Esophagus (tissue), 2 donors: ENCODE results near the gene HNF4A. TPM values are rescaled to one million over a fixed set of nuclear protein-coding genes. Genes with fewer than 3 reads are reported as not detected.

ENCODE experiments used
- H3K27ac ChIP-seq, 2 donors: one replicate each; pipeline ENCODE4 v1.5.1; 2013; ENCODE audit warnings: low read depth in 2 of 2, mild to moderate bottlenecking in 2 of 2, inconsistent platforms in 1 of 2, low read length in 1 of 2, moderate library complexity in 1 of 2
- H3K27me3 ChIP-seq, 2 donors: one replicate each; pipeline ENCODE4 v1.6.1; 2013; ENCODE audit warnings: low read length in 2 of 2, control low read depth in 1 of 2, mild to moderate bottlenecking in 1 of 2; ENCODE audit not compliant: insufficient read depth in 2 of 2, control insufficient read depth in 1 of 2
- H3K36me3 ChIP-seq, 2 donors: one replicate each; pipeline ENCODE4 v1.6.1; 2013; ENCODE audit warnings: low read length in 1 of 2; ENCODE audit not compliant: control insufficient read depth in 2 of 2, insufficient read depth in 2 of 2
- H3K4me1 ChIP-seq, 2 donors: one replicate each; pipeline ENCODE4 v1.6.1; 2013; ENCODE audit warnings: low read length in 1 of 2; ENCODE audit not compliant: control insufficient read depth in 2 of 2, insufficient read depth in 2 of 2
- H3K4me3 ChIP-seq, 2 donors: one replicate each; pipeline ENCODE4 v1.5.1; 2013; ENCODE audit warnings: low read length in 2 of 2, mild to moderate bottlenecking in 2 of 2, low read depth in 1 of 2, moderate library complexity in 1 of 2
- H3K9me3 ChIP-seq, 2 donors: one replicate each; pipeline ENCODE4 v1.6.1; 2013; ENCODE audit warnings: mild to moderate bottlenecking in 2 of 2, low read depth in 1 of 2, low read length in 1 of 2, moderate library complexity in 1 of 2; ENCODE audit not compliant: control insufficient read depth in 2 of 2, insufficient read depth in 1 of 2
- WGBS, 2 donors: extraction: QIAGEN DNeasy Blood & Tissue Kit; methylation state at CpG; one replicate each; pipeline ENCODE4 v1.1.7; 2013; 5-methylcytosine and 5-hydroxymethylcytosine counted together
- polyA plus RNA-seq, 2 donors: library from polyadenylated mRNA; stranded (reverse); fragments of 200-250 nt; gene quantifications; one replicate each; pipeline ENCODE4 v1.2.3, GENCODE V29; 2013
- donor health status: healthy with polysubstance abuse.
- donor health status: Bipolar disorder and iron deficiency.

The HNF4A gene
- polyA plus RNA-seq, 2 donors: 0.02 TPM

DNA sequence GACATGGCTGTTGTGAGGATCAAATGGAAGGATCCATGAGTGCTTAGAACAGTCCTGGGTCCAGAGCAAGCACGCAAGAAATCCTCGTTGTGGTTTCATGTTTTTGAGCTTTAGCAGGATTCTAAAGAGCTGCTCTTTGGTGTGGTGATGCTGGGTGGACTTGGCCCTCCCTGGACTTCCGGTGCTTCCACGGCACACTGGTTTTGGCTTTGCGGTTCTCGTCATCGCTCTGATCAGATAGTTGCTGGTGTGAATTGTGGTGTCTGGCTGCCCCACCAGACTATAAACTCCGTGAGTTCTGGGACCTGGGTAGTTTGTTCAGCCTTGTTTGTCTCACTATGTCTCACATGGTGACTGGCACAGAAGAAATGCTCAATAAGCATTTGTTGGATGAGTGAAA lies 3.3 kb downstream of the HNF4A start:
- 75 to 92% methylated on average over 8 of the region's 8 CpGs for WGBS, 2 donors
- Histone ChIP-seq H3K9me3 (no peaks in the 10 kb centered on the region), H3K27ac (no peak overlapping the region), H3K36me3 (no peaks in the 10 kb centered on the region), H3K27me3 (peaks cover 0 to 4% of the 10 kb centered on the region in 2 donors), H3K4me1 (peaks cover 0 to 2% of the 10 kb centered on the region in 2 donors), H3K4me3 (no peak overlapping the region)

DNA sequence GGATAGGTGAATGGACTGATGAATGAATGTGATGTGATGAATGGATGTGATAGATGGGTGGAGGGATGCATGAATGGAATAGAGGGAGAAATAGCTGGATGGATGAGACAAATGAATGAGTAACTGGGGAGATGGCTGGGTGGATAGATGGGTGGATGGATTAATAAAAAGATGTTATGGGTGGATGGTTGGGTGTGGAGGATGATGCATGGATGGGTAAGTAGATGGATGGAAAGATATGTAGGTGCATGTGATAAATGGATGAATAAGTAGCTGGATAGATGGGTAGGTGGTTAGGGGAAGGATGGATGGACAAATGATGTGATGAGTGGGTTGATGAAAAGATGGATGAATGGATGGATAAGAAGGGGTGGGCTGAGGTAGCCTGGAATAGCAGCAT lies 4.7 kb downstream of the HNF4A start:
- peaks cover 0 to 2% of the 10 kb centered on the region in 2 donors for H3K4me1 ChIP-seq
- no peaks in the 10 kb centered on the region for H3K36me3 ChIP-seq
- no peak overlapping the region for H3K4me3 ChIP-seq
- H3K9me3 ChIP-seq: no peaks in the 10 kb centered on the region
- peaks cover 0 to 4% of the 10 kb centered on the region in 2 donors for H3K27me3 ChIP-seq
- no peak overlapping the region for H3K27ac ChIP-seq

DNA sequence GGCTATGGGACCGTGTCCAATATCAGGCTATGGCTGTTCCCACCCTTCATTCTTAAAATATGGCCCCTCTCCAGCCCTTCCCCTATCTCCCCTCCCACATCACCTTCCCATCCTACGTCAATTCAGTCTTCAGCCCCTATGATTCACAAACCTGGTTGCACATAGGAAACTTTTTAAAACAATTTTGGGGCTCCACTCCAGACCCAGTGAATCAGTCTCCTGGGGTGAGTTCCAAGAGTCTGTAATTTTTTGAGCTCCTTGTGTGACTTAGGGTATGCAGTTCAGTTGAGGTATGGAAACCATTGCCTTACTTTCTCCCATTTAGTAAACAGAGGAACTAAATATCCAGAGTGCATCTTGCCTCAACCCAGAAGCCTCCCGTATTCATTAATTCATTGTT lies 5.5 kb downstream of the HNF4A start:
- H3K4me3 ChIP-seq: no peak overlapping the region
- H3K4me1 ChIP-seq: no peaks in the 10 kb centered on the region
- no peaks in the 10 kb centered on the region for H3K36me3 ChIP-seq
- H3K9me3 ChIP-seq: no peaks in the 10 kb centered on the region
- 53 to 58% methylated on average over 3 of the region's 3 CpGs for WGBS, 2 donors
- H3K27ac ChIP-seq: no peak overlapping the region
- H3K27me3 ChIP-seq: peaks cover 0 to under 1% of the 10 kb centered on the region in 2 donors

DNA sequence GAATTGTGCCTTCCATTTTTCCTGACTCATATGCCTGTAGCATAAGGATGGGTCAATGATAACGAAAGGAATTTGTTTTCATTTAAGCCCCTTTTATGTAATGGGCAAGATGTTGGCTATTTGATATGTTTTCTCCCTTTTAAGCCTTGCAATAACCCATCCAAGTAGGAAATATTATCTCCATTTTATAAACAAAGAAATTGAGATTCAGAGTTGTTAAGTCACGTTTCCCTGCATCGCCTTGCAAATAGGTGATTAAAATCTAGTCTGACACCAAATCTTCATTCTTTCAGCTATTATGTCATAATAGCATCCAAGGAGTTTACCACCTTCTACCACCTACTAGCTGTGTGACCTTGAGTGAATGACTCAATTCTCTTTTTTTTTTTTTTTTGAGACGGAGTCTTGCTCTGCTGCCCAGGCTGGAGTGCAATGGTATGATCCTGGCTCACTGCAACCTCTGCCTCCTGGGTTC lies 7.0 kb downstream of the HNF4A start:
- no peaks in the 10 kb centered on the region for H3K4me1 ChIP-seq
- no peaks in the 10 kb centered on the region for H3K27me3 ChIP-seq
- H3K4me3 ChIP-seq: no peak overlapping the region
- H3K27ac ChIP-seq: no peak overlapping the region
- H3K36me3 ChIP-seq: no peaks in the 10 kb centered on the region
- H3K9me3 ChIP-seq: no peaks in the 10 kb centered on the region
- 59 to 63% methylated on average over 4 of the region's 4 CpGs for WGBS, 2 donors

DNA sequence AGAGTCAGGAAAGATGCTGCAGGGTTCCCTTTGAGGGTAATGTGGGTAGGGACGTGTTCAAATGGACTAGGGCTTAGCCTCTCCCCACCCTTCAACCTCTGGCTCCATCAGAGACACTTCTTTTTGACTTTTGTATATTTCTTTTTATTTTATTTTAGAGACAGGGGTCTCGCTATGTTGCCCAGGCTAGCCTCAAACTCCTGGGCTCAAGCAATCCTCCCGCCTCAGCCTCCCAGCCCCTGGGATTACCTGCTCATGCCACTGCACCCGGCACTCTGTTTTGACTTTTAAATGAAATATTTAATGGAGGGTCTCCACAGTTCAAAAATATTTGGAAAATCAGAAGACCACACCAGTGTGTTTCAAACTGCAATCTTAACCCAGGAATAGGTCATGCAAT lies 8.6 kb downstream of the HNF4A start:
- Histone ChIP-seq H3K4me1 (no peaks in the 10 kb centered on the region), H3K36me3 (no peaks in the 10 kb centered on the region), H3K27me3 (no peaks in the 10 kb centered on the region), H3K4me3 (no peak overlapping the region), H3K9me3 (no peaks in the 10 kb centered on the region), H3K27ac (no peak overlapping the region)
- 77 to 86% methylated on average over 4 of the region's 4 CpGs for WGBS, 2 donors

DNA sequence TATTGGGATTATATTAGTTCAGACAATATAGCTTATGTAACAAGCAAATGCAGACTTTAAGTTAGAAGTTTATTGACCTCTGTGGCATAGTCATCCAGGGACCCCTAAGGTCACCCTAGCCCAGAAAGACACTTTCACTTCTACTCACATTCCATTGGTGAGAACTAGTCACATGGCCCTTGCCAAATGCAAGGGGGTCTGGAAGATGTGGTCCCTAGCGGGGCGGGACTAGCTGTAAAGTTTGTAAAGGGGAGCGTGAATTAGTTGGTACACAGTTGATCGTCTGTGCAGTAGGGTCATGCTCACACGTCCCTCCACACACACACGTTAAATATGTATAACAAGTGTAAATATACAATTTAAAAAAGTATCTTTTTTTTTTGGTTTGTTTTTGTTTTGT lies 9.3 kb downstream of the HNF4A start:
- Histone ChIP-seq H3K27ac (no peak overlapping the region), H3K4me1 (no peaks in the 10 kb centered on the region), H3K27me3 (no peaks in the 10 kb centered on the region), H3K9me3 (no peaks in the 10 kb centered on the region), H3K4me3 (no peak overlapping the region), H3K36me3 (no peaks in the 10 kb centered on the region)
- 88% methylated on average over 6 of the region's 6 CpGs for WGBS, 2 donors

DNA sequence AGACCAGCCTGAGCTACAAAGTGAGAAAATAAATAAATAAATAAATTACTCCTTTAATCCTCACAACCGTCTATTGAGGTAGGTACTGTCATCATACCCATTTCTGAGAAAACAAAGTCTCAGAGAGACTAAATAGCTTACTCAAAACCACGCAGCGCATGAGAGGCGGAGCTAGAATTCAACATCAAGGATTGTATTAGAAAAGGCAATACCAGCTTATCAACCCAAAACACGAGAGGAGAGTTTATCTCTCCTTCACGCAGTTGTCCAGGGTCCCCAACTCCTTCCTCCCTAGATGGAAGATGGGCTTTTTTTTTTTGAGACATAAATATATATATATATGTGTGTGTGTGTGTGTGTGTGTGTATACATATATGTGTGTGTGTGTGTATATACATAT lies 12.2 kb downstream of the HNF4A start:
- Histone ChIP-seq H3K27ac (no peak overlapping the region), H3K27me3 (no peaks in the 10 kb centered on the region), H3K9me3 (no peaks in the 10 kb centered on the region), H3K4me3 (no peak overlapping the region), H3K36me3 (no peaks in the 10 kb centered on the region), H3K4me1 (no peaks in the 10 kb centered on the region)
- 91 to 93% methylated on average over 6 of the region's 6 CpGs for WGBS, 2 donors

DNA sequence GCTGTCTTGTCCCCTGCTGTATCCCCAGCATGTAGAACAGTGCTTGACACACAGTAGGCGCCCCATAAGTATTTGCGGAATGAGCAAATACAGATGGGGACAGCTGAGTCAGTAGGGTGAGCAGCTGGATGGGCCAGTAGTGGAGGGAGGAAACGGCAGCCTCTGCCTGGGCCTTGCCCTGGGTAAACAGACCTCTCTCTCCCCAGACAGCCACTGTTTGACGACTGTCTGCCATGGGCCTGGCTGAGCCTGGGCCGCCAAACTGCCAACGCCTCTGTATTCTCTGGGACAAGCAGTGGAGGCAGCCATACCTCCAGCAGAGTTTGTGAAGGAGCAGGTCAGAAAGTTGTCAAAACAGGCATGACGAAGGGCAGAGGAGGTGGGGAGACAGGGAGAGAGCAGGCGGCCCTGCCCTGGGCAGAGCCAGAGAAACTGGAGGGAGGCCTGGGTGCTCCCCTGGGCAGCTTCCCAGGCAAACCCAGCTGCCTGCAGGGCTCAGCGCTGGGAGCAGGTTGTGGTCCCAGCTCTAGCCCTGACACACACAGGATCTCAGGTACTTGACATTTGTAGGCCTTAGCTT lies 15.2 kb downstream of the HNF4A start:
- no peak overlapping the region for H3K27ac ChIP-seq
- no peak overlapping the region for H3K4me3 ChIP-seq
- H3K9me3 ChIP-seq: no peaks in the 10 kb centered on the region
- no peaks in the 10 kb centered on the region for H3K4me1 ChIP-seq
- 49 to 64% methylated on average over 9 of the region's 9 CpGs for WGBS, 2 donors
- no peaks in the 10 kb centered on the region for H3K27me3 ChIP-seq
- no peaks in the 10 kb centered on the region for H3K36me3 ChIP-seq

DNA sequence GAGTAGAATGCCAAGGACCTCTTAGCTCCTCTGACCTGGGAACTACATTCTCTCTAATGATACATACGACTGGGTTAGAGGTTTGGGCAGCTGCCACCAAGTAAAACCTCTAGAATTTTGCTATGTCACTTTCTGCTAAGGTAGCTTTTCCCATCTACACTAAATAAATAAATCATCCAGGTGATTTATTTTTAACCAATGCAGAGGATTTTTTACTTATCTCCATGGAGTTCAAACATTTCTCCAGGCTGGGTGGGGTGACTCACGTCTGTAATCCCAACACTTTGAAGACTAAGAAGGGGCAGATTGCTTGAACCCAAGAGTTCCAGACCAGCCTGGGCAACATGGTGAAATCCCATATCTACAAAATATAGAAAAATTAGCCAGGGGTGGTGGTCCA lies 27.1 kb downstream of the HNF4A start:
- no peak overlapping the region for H3K27ac ChIP-seq

DNA sequence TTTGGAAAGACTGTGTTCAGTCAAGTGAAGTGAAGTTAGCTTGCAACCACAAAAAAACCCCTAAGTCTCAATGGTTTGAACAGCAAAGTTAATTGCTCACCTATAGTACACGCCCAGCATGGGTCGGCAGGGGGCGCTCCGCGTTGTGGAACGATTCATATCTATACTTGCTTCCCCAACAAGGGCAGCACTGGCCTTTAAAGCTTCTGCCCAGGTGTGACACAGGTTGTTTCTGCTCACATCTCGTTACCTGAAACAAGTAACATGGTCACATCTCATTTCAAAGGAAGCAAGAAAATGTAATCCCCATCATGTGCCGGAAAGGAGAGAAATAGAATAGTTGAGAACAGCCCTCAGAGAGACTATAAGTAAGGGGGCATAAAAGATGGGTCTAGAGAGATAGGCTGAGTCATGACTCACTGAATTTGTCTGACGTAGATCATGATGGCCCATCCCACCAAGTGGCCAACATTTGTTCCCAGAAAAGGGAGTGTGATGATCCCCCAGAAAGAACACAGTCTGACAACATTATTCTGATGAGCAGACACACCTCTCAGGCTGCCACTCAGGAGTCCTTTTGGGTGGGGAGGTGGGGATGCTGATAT lies 29.0 kb downstream of the HNF4A start:
- no peaks in the 10 kb centered on the region for H3K36me3 ChIP-seq
- no peaks in the 10 kb centered on the region for H3K9me3 ChIP-seq
- no peak overlapping the region for H3K27ac ChIP-seq
- H3K27me3 ChIP-seq: no peaks in the 10 kb centered on the region
- H3K4me3 ChIP-seq: no peak overlapping the region
- no peaks in the 10 kb centered on the region for H3K4me1 ChIP-seq
- WGBS, 2 donors: 16 to 17% methylated on average over 9 of the region's 9 CpGs

More for the DNA sequence above, 27.1 kb downstream of the HNF4A start:
- H3K4me1 ChIP-seq: no peaks in the 10 kb centered on the region
- no peak overlapping the region for H3K4me3 ChIP-seq
- no peaks in the 10 kb centered on the region for H3K9me3 ChIP-seq
- H3K27me3 ChIP-seq: no peaks in the 10 kb centered on the region
- WGBS, 2 donors: 36 to 38% methylated on average over 2 of the region's 2 CpGs
- no peaks in the 10 kb centered on the region for H3K36me3 ChIP-seq
